ENCODE results near the gene TNFRSF21.

- TF ChIP-seq CTCF (IDR thresholded peaks at IDR 0.05 in 2 of 3, conservative IDR thresholded peaks at IDR 0.05 in 1 of 3; ENCODE audit: insufficient read depth in 2 of 3, low read depth in 1 of 3, low read length in 3 of 3): no peak
- no peak for TF ChIP-seq EP300 (IDR thresholded peaks at IDR 0.05; ENCODE audit: low read length)
- no peak for TF ChIP-seq FOXJ3 (CRISPR knock-in tag; IDR thresholded peaks at IDR 0.05)
- TF ChIP-seq ZEB2 (IDR thresholded peaks at IDR 0.05): no peak
These were observed 78.6 kb downstream of the TNFRSF21 start for GRCh38 chr6:47231151-47231550.
